ENCODE data around the gene CLCN2. TPM values are rescaled to one million over a fixed set of nuclear protein-coding genes. Genes with fewer than 3 reads are reported as not detected.

The CLCN2 gene
- total and polyA plus RNA-seq, 2 of the 4 experiments (the other 2 are of a cell fraction): 2.9 to 5.8 TPM

GRCh38 chr3:184325715-184326369 lies 35.6 kb downstream of the CLCN2 start:
- no peak overlapping the region for H4K91ac ChIP-seq (ENCODE audit: insufficient read depth, low read depth, low read length)
- ATAC-seq (ENCODE audit: low read depth) (no peak), DNase-seq (no peak)
- H3K23ac ChIP-seq (ENCODE audit: low read depth, low read length): no peak overlapping the region
- H3K27ac ChIP-seq (ENCODE audit: insufficient read depth, low read length): no peak overlapping the region
- H2BK20ac ChIP-seq (ENCODE audit: low read depth, low read length): no peak overlapping the region
- H3K18ac ChIP-seq (ENCODE audit: low read depth, low read length): no peak overlapping the region
- no peaks in the 10 kb centered on the region for H3K27me3 ChIP-seq (ENCODE audit: control insufficient read depth, insufficient read depth, low read length)
- no CpG with 5 or more reads among the region's 6 CpGs for WGBS, 2 experiments (ENCODE audit: extremely low coverage in 2 of 2, insufficient read length in 1 of 2)
- H2AFZ ChIP-seq (replicated peaks; ENCODE audit: low read length, poor library complexity): peak overlapping the region; percentile 6
- H3K56ac ChIP-seq (ENCODE audit: extremely low read depth, insufficient read depth, low read length): no peak overlapping the region
- H2AK9ac ChIP-seq (replicated peaks; ENCODE audit: low read depth, low read length, poor library complexity): no peak overlapping the region
- in situ Hi-C loops (cut with MboI; ENCODE audit: low sequenced_read_pairs) (no loop called here), dilution Hi-C loops (cut with HindIII; ENCODE audit: low sequenced_read_pairs, unreplicated experiment) (no loop called here), intact Hi-C loops (cut with micrococcal nuclease) (no loop called here)
- H3K4me2 ChIP-seq (ENCODE audit: low read depth, low read length): no peak overlapping the region
- BruUV-seq (replicated peaks): no TSS peak
- ChIA-PET POLR2A (ENCODE audit: unreplicated experiment) (no interaction called here), CTCF (interaction anchor here (1.0 kb wide), 1 partner anchor 13 kb away, joined by 6 read pairs; no protein-coding TSS in a partner anchor)
- H2BK15ac ChIP-seq (ENCODE audit: low read depth, low read length): no peak overlapping the region
- H3K14ac ChIP-seq (replicated peaks; ENCODE audit: low read depth, low read length): no peak overlapping the region
- no peak overlapping the region for H3K4me3 ChIP-seq (ENCODE audit: insufficient read depth, low read depth, low read length)
- H3K4me1 ChIP-seq (ENCODE audit: control insufficient read depth, insufficient read depth, low read length): no peaks in the 10 kb centered on the region
- no peak overlapping the region for H4K8ac ChIP-seq (ENCODE audit: low read depth in 2 of 2, low read length in 2 of 2)
- H4K5ac ChIP-seq (ENCODE audit: low read depth, low read length): no peak overlapping the region
- H3K9me1 ChIP-seq (ENCODE audit: insufficient read depth, low read length): peaks cover 22% of the 10 kb centered on the region; the same call in 1 of the 2 replicates
- no peak overlapping the region for H2BK5ac ChIP-seq (ENCODE audit: low read depth, low read length, poor library complexity, severe bottlenecking)
- no peak overlapping the region for H3K9ac ChIP-seq (ENCODE audit: low read depth, low read length)
- H2BK120ac ChIP-seq (ENCODE audit: low read depth, low read length): no peak overlapping the region
- no peak overlapping the region for H2AK5ac ChIP-seq (ENCODE audit: low read depth, low read length)
- H3K36me3 ChIP-seq (ENCODE audit: control insufficient read depth, insufficient read depth, low read length): peaks cover 85% of the 10 kb centered on the region
- TF ChIP-seq RCOR1 (IDR thresholded peaks at IDR 0.05; ENCODE audit: insufficient replicate concordance, low read length) (no peak), RFX5 (IDR thresholded peaks at IDR 0.05; ENCODE audit: low read depth, low read length) (no peak), MAFK (IDR thresholded peaks at IDR 0.05; ENCODE audit: low read depth, low read length) (no peak)
- TF ChIP-seq, protein P1, sequence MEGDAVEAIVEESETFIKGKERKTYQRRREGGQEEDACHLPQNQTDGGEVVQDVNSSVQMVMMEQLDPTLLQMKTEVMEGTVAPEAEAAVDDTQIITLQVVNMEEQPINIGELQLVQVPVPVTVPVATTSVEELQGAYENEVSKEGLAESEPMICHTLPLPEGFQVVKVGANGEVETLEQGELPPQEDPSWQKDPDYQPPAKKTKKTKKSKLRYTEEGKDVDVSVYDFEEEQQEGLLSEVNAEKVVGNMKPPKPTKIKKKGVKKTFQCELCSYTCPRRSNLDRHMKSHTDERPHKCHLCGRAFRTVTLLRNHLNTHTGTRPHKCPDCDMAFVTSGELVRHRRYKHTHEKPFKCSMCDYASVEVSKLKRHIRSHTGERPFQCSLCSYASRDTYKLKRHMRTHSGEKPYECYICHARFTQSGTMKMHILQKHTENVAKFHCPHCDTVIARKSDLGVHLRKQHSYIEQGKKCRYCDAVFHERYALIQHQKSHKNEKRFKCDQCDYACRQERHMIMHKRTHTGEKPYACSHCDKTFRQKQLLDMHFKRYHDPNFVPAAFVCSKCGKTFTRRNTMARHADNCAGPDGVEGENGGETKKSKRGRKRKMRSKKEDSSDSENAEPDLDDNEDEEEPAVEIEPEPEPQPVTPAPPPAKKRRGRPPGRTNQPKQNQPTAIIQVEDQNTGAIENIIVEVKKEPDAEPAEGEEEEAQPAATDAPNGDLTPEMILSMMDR (conservative IDR thresholded peaks at IDR 0.05; ENCODE audit: low read depth, low read length): no peak
- peaks cover 40 to 78% of the 10 kb centered on the region in 2 experiments for H3K79me1 ChIP-seq (ENCODE audit: low read depth in 1 of 2, low read length in 2 of 2)
- H4K20me1 ChIP-seq (ENCODE audit: insufficient read depth, low read length): peaks cover 71% of the 10 kb centered on the region
- no peak overlapping the region for H3K4ac ChIP-seq (ENCODE audit: low read depth, low read length)
- H3K9me3 ChIP-seq (ENCODE audit: control insufficient read depth, insufficient read depth, low read length): no peaks in the 10 kb centered on the region

Data from IMR-90 (cell line).